GM10266 (cell line): ENCODE measurements around the gene SAMD4A.

ENCODE experiments used
- DNase-seq: peaks from one replicate; pipeline ENCODE4 v3.0.0; 2012; ENCODE audit errors: extremely low spot score
- TF ChIP-seq, protein P1 (sequence below): IDR thresholded peaks from 2 replicates; pipeline ENCODE4 v1.5.1; 2012; ENCODE audit warnings: mild to moderate bottlenecking, low read depth; ENCODE audit not compliant: control insufficient read depth, insufficient read depth; ENCODE audit errors: missing control alignments

The SAMD4A gene

DNA sequence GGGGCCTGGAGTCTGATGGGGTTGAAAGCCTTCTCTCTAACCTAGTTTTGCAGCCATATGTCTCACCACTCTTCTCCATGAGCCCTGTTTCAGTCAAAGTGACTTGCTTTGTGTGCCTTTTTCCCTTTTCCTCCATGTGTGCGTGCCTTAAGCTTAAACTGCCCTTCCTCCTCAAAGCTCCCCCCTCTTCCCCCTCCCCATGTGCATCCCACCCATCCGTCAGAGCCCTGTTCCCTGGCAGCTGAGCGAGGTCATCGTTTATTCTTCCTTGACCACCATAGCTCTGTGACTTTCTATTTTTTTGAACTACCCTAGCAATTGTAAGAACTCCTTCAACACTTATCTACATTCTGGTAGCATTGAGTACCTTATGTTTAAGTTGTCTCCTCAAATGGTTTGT, 24.9 kb downstream of the SAMD4A start:
- DNase-seq = no peak
- TF ChIP-seq, protein P1, sequence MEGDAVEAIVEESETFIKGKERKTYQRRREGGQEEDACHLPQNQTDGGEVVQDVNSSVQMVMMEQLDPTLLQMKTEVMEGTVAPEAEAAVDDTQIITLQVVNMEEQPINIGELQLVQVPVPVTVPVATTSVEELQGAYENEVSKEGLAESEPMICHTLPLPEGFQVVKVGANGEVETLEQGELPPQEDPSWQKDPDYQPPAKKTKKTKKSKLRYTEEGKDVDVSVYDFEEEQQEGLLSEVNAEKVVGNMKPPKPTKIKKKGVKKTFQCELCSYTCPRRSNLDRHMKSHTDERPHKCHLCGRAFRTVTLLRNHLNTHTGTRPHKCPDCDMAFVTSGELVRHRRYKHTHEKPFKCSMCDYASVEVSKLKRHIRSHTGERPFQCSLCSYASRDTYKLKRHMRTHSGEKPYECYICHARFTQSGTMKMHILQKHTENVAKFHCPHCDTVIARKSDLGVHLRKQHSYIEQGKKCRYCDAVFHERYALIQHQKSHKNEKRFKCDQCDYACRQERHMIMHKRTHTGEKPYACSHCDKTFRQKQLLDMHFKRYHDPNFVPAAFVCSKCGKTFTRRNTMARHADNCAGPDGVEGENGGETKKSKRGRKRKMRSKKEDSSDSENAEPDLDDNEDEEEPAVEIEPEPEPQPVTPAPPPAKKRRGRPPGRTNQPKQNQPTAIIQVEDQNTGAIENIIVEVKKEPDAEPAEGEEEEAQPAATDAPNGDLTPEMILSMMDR = no peak

DNA sequence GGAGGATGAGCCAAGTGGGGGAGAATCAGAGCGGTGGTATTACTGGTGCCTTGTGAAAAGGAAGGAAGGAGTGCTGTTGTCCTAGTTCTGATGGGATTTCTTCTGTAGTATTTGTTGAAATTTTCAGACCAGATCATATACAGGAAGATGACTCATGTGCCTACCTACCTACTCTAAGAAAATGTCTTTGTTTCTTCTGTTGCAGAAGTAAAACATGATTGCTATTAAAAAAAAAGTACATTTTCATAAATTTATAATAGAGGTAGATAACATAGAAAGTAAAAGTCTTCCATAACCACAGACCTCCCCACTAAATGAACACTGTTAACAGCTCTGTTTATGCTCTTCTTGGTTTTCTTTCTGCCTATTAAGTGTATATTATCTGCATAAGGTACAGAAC, 26.9 kb downstream of the SAMD4A start:
- TF ChIP-seq, protein P1 = no peak

DNA sequence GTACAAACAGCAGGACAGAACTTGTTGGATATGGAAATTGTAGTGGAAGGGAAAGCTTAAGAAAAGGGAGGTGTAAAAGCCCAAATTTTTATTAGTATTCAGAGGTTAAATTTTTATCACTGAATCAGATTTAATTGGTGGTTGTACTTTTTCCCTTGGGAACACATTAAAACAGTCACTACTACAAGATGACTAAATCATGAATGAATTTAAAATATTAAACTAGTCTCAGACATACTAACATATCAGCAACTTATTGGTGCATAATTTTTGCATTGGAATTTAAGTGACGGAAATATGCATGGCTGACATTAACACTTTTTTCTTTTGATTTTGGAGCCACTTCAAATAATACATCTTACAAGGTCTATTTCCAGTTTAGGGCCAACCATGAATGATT, 27.6 kb downstream of the SAMD4A start:
- TF ChIP-seq, protein P1 = no peak
- DNase-seq = no peak

More for the DNA sequence above, 26.9 kb downstream of the SAMD4A start:
- no peak for DNase-seq

DNA sequence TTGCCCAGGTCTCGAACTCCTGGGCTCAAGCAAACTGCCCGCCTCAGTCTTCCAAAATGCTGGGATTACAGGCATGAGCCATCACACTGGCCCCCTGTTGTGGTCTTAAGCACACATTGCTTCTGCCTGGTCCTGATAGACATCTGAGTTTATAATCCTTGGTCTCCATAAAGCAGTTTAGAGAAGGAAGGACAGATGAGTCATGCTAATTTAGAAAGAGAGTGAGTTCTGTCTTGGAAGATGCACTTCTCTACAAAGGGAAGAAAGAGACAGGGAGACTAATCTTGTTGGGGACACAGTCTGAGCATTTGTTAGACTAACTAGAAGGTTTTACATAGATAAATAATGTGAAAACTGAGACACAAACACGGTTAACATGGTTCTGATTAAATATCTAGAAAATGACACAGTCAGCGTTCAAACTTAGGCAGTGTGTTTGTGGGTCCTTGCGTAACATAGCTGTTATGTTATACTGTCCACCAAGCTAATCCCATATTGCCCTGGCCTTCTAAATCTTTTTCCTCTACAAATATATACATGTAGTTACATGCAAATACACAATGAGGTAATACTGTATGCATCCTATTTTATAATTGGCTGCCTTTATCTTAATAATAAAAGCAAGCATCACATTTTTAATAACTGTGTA, 31.0 kb downstream of the SAMD4A start:
- no peak for DNase-seq
- TF ChIP-seq, protein P1 = no peak

DNA sequence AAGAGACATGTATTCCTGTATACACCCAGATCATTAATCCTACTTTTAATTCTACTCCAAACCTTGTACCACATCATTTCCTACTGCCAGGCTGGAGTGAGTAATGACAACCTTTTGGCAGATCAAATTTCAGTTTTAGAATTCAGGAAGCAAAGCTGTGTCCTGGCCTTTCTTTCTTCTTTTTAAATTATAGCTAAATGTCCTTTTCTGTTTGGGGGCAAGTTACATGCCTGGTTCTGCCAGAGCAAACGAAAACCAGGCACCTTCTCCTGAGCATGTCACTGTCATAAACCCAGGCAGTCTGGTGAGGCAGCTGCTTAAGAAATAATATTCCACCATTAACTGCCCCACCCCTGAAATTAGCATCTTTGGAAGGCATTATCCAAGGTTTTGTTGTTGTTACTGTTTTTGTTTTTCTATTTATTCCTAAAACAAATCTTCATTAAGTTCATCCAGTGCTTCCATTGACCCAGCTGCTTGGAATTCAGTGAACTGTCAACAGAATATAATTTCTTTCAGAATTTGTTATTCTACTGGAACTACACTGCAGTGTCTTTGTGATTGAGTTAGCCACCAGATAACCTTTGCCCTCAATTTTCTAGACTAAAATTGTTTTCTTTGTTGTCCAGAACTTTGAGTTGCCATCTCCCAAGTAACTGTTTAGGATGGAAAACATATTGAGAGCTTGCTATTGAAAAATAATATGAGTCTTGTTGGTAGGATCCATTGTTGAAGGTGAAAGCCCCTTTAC, 33.2 kb downstream of the SAMD4A start:
- TF ChIP-seq, protein P1 = no peak
- DNase-seq = no peak

DNA sequence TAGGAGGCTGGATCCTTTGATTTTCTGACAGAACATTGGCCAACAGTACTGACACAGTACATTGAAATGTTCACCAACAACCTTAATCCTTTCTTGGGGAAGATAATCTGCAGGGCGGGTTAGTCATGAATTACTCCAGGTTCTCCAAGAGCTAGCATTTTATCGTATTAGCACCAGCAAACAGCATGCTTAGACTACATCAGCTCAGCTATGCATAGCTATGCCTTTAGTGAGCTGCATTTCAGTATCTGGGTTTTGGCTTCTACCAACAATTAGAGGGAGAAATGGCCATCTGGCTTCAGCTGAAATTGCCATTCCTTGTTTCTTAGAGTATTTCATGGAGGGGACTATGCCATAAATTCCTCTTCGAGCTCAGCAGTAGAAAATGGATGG, 33.8 kb downstream of the SAMD4A start:
- no peak for DNase-seq
- TF ChIP-seq, protein P1 = no peak

DNA sequence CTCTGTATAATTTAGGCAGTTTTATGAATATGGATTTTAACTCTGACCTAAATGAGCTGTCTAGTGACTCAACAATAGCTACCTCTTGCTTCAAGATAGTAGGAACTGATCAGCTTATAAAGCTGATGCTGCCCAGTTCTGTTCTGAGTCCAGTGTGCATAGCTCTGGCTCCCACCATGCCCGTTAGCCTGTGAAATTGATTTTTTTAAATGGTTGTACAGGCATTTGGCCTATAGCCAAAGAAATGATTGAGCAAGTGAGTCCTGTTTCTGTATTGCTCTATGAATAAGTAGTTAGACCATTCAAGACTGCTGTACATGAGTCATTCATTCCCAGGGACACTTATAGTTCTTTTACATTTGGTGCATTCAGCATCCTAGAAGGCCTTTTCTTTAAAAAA, 36.4 kb downstream of the SAMD4A start:
- DNase-seq = no peak

More for the DNA sequence above, 36.4 kb downstream of the SAMD4A start:
- TF ChIP-seq, protein P1 = no peak
